Measurements from ENCODE around the gene MINDY1.

Gene MINDY1

DNA sequence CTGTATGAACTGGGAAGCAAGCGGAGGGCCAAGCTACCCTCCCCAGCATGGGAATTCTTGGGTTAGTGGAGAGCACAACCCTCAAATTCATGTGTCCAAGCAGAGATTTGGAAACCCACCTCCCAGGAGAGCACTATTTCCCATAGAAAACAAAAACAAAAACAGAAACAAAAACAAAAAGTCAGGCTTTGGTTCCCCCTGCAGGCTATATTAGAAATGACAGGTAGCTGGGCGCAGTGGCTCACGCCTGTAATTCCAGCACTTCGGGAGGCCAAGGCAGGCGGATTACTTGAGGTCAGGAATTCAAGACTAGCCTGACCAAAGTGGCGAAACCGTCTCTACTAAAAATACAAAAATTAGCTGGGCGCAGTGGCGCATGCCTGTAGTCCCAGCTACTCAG, 10.8 kb downstream of the MINDY1 start:
- TF ChIP-seq, protein P1, sequence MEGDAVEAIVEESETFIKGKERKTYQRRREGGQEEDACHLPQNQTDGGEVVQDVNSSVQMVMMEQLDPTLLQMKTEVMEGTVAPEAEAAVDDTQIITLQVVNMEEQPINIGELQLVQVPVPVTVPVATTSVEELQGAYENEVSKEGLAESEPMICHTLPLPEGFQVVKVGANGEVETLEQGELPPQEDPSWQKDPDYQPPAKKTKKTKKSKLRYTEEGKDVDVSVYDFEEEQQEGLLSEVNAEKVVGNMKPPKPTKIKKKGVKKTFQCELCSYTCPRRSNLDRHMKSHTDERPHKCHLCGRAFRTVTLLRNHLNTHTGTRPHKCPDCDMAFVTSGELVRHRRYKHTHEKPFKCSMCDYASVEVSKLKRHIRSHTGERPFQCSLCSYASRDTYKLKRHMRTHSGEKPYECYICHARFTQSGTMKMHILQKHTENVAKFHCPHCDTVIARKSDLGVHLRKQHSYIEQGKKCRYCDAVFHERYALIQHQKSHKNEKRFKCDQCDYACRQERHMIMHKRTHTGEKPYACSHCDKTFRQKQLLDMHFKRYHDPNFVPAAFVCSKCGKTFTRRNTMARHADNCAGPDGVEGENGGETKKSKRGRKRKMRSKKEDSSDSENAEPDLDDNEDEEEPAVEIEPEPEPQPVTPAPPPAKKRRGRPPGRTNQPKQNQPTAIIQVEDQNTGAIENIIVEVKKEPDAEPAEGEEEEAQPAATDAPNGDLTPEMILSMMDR (IDR thresholded peaks at IDR 0.05): peak; percentile 96

GRCh38 chr1:150995460-150995859, 11.2 kb downstream of the MINDY1 start:
- TF ChIP-seq, protein P1 (IDR thresholded peaks at IDR 0.05): no peak

- TF ChIP-seq, protein P1 (IDR thresholded peaks at IDR 0.05): no peak
Observed at GRCh38 chr1:150994248-150994647, 12.5 kb downstream of the MINDY1 start.

GRCh38 chr1:150992626-150993025, 14.1 kb downstream of the MINDY1 start:
- TF ChIP-seq, protein P1 (IDR thresholded peaks at IDR 0.05): no peak

GRCh38 chr1:150987924-150988323, 18.8 kb downstream of the MINDY1 start:
- TF ChIP-seq, protein P1 (IDR thresholded peaks at IDR 0.05): no peak

DNA sequence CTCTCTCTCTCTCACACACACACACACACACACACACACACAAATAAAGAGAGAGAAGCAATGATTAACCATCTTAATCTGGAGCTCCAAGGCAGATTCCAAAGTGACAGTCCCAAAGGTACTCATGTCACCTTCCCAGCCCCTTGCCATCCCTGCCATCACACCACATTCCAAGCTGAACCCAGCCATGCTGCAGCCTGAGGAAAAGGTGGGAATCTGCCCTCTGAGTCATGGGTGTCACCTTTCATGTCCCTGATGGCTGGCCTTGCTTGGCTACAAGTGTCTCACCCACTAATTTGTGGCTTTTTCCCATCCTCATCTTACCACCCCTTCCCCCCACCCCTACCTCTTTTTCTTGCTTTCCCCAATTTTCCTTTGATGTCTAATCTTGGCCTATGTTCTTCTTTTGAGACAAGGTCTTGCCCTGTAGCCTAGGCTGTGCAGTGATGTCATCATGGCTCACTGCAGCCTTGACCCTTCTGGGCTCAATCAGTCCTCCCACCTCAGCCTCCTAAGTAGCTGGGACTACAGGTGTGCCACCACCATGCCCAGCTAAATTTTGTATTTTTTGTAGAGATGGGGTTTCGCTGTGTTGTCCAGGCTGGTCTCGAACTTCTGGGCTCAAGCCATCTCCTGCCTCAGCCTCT, 21.4 kb downstream of the MINDY1 start:
- TF ChIP-seq, protein P1 (IDR thresholded peaks at IDR 0.05): no peak

DNA sequence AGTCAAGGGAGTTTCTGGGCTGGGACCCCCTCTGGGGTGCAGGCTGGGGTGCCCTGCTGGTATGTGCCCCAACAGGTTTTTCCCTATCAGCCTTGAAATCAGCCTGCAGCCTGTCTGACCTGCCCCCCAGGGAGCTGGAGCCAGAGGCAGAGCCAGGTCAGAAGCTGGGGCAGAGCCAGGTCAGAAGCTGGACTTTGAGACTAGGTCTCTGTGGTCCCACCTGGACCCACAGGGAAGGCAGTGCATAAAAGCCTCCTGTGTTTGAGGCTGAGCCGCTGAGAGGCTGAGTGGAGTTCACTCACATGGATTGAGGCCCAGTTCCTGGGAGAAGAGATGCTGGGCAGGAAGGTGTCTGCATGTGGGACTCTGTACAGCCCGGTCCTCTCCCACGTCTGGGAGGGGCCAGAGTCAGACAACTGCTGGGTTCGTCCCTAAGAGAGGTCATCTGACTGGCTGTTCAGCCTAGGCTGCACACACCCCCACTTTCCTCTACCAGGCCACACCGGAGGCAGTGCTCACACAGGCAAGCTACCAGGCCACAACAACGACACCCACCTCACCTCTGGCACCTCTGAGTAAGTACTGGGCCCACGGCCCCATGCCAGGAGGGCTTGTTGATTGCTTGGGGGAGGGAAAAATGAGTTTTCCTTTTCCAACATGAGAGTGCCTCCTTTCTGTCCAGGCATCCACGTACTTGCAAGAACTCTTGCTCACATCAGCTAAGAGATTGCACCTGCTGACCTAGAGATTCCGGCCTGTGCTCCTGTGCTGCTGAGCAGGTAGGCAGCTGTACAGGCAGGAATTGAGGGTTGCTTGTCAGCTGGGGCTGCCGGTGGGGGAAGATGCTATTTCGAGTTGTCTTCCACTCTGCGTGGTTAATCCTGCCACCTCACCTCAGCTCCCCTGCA, 24.6 kb downstream of the MINDY1 start, which contains the start of gene ANXA9:
Gene ANXA9, plus strand, starts transcription at position 488 of the 908 bp plus-strand sequence. CDS start 814 bp downstream, outside the sequence.
- TF ChIP-seq, protein P1 (IDR thresholded peaks at IDR 0.05): no peak
